ENCODE measurements around the gene HFE.

HFE gene, protein sequence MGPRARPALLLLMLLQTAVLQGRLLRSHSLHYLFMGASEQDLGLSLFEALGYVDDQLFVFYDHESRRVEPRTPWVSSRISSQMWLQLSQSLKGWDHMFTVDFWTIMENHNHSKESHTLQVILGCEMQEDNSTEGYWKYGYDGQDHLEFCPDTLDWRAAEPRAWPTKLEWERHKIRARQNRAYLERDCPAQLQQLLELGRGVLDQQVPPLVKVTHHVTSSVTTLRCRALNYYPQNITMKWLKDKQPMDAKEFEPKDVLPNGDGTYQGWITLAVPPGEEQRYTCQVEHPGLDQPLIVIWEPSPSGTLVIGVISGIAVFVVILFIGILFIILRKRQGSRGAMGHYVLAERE

GRCh38 chr6:26087284-26088115 is at the start of gene HFE:
Gene HFE, plus strand, starts transcription at chr6:26087429. Its CDS starts 12 bp downstream, at chr6:26087441.
- H3K4me1 ChIP-seq (ENCODE audit: control insufficient read depth, insufficient read depth, low read length) = no peaks in the 10 kb centered on the region
- ChIA-PET POLR2A (interaction anchor here (1.9 kb wide), 1 partner anchor 16 kb away, joined by 5 read pairs; a partner anchor contains a TSS), CTCF (interaction anchor here (0.7 to 20.5 kb wide), 4 partner anchors 10 to 95 kb away, joined by 3 to 724 read pairs (median 31); no protein-coding TSS in a partner anchor)
- H3K9me3 ChIP-seq (ENCODE audit: control insufficient read depth, insufficient read depth, low read depth, low read length) = no peaks in the 10 kb centered on the region
- H3K4me3 ChIP-seq (ENCODE audit: low read depth, low read length) = peak within 1 kb of the TSS; percentile 38
- no peaks in the 10 kb centered on the region for H3K36me3 ChIP-seq (ENCODE audit: control insufficient read depth in 2 of 2, insufficient read depth in 1 of 2, low read length in 2 of 2)
- H3K27ac ChIP-seq (ENCODE audit: extremely low read depth, low read depth, low read length) = no peak within 1 kb of the TSS
- no peak for TF ChIP-seq ZNF449 (tag by site-specific recombination; IDR thresholded peaks at IDR 0.05)
- TF ChIP-seq KLF16 (tag by site-specific recombination; IDR thresholded peaks at IDR 0.05) = no peak
- no peak for TF ChIP-seq ZNF76 (tag by site-specific recombination; IDR thresholded peaks at IDR 0.05; ENCODE audit: borderline replicate concordance, low read depth)
- no peak for TF ChIP-seq ZNF148 (tag by site-specific recombination; IDR thresholded peaks at IDR 0.05; ENCODE audit: borderline replicate concordance)
- 0 out of 2 replicates have a peak, but pooled peaks have one; percentile 36 for TF ChIP-seq ZBTB10 (tag by site-specific recombination; IDR thresholded peaks at IDR 0.05)
- TF ChIP-seq ZNF391 (tag by site-specific recombination; IDR thresholded peaks at IDR 0.05; ENCODE audit: borderline replicate concordance, low read depth) = no peak
- no peak for TF ChIP-seq ZNF600 (tag by site-specific recombination; IDR thresholded peaks at IDR 0.05)
- 0 out of 2 replicates have a peak, but pooled peaks have one; percentile 26 for TF ChIP-seq GLIS2 (tag by site-specific recombination; IDR thresholded peaks at IDR 0.05)
- TF ChIP-seq HIC1 (tag by site-specific recombination; IDR thresholded peaks at IDR 0.05) = no peak
- no peak for TF ChIP-seq ZNF561 (tag by site-specific recombination; IDR thresholded peaks at IDR 0.05; ENCODE audit: borderline replicate concordance)
- TF ChIP-seq, protein P1, sequence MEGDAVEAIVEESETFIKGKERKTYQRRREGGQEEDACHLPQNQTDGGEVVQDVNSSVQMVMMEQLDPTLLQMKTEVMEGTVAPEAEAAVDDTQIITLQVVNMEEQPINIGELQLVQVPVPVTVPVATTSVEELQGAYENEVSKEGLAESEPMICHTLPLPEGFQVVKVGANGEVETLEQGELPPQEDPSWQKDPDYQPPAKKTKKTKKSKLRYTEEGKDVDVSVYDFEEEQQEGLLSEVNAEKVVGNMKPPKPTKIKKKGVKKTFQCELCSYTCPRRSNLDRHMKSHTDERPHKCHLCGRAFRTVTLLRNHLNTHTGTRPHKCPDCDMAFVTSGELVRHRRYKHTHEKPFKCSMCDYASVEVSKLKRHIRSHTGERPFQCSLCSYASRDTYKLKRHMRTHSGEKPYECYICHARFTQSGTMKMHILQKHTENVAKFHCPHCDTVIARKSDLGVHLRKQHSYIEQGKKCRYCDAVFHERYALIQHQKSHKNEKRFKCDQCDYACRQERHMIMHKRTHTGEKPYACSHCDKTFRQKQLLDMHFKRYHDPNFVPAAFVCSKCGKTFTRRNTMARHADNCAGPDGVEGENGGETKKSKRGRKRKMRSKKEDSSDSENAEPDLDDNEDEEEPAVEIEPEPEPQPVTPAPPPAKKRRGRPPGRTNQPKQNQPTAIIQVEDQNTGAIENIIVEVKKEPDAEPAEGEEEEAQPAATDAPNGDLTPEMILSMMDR (tag by site-specific recombination; IDR thresholded peaks at IDR 0.05) = 0 out of 2 replicates have a peak, but pooled peaks have one; percentile 24
- no peak for TF ChIP-seq HOXA7 (CRISPR knock-in tag; IDR thresholded peaks at IDR 0.05; ENCODE audit: borderline replicate concordance)
- TF ChIP-seq PATZ1 (tag by site-specific recombination; IDR thresholded peaks at IDR 0.05) = peak; percentile 35; the same call in 1 of the 2 replicates
- TF ChIP-seq ZNF341 (tag by site-specific recombination; IDR thresholded peaks at IDR 0.05; ENCODE audit: low read depth) = peak; percentile 56
- peak; percentile 87 for TF ChIP-seq ZXDB (tag by site-specific recombination; IDR thresholded peaks at IDR 0.05)
- TF ChIP-seq ZNF830 (tag by site-specific recombination; IDR thresholded peaks at IDR 0.05; ENCODE audit: low read depth) = no peak
- TF ChIP-seq ZSCAN5A (tag by site-specific recombination; IDR thresholded peaks at IDR 0.05) = no peak
- TF ChIP-seq ZFHX2 (tag by site-specific recombination; conservative IDR thresholded peaks at IDR 0.05) = no peak
- TF ChIP-seq ZBTB17 (tag by site-specific recombination; IDR thresholded peaks at IDR 0.05) = peak; percentile 63
- peak; percentile 89 for TF ChIP-seq SCRT2 (tag by site-specific recombination; IDR thresholded peaks at IDR 0.05)
